AG04449 (cell line): ENCODE measurements around the gene MLLT10.

Source experiments
- CTCF ChIA-PET: fragments of 350-600 bp; formaldehyde crosslinking; extraction: SDS; loops from one replicate; lab custom pipeline; 2021; ENCODE audit warnings: antibody characterized with exemption; lab: Yijun Ruan, JAX
- POLR2A ChIA-PET: fragments of 400-600, 350-600 bp; formaldehyde crosslinking; extraction: SDS; loops from one replicate; lab custom pipeline; 2020; ENCODE audit warnings: antibody characterized with exemption, inconsistent platforms; lab: Yijun Ruan, JAX
- DNase-seq: peaks from one replicate; pipeline ENCODE4 v3.0.0-alpha.2; 2010; ENCODE audit warnings: low read depth, low spot score
- H3K4me3 ChIP-seq: 2 replicates; pipeline ENCODE4 v1.5.1; 2011; ENCODE audit warnings: low read depth, mild to moderate bottlenecking, control low read depth, low read length
- CTCF ChIP-seq: IDR thresholded peaks from one replicate; pipeline ENCODE4 v1.5.1; 2011; ENCODE audit warnings: mild to moderate bottlenecking, moderate library complexity, low read length, control low read depth, inconsistent platforms; ENCODE audit not compliant: insufficient read depth; ENCODE audit errors: missing control alignments

The MLLT10 gene

GRCh38 chr10:21510241-21511094 is 23.6 kb upstream of the MLLT10 start:
- peak overlapping the region; percentile 25 for H3K4me3 ChIP-seq
- TF ChIP-seq CTCF, result no peak
- POLR2A ChIA-PET, result interaction anchor here (1.3 kb wide), 1 partner anchor 14 kb away, joined by 6 read pairs; no protein-coding TSS in a partner anchor
- no peak for DNase-seq
- CTCF ChIA-PET, result interaction anchor here (1.7 to 7.4 kb wide), 2 partner anchors 8 to 14 kb away, joined by 5 to 51 read pairs; no protein-coding TSS in a partner anchor

GRCh38 chr10:21511095-21511570 is 22.9 kb upstream of the MLLT10 start:
- CTCF ChIA-PET, result interaction anchor here (7.4 kb wide), 1 partner anchor 15 kb away, joined by 51 read pairs; no protein-coding TSS in a partner anchor
- DNase-seq, result no peak
- no peak for TF ChIP-seq CTCF
- no peak overlapping the region for H3K4me3 ChIP-seq
- POLR2A ChIA-PET, result no interaction called here

GRCh38 chr10:21511946-21512572 is 22.0 kb upstream of the MLLT10 start:
- CTCF ChIA-PET, result interaction anchor here (7.4 kb wide), 1 partner anchor 16 kb away, joined by 51 read pairs; no protein-coding TSS in a partner anchor

GRCh38 chr10:21512573-21513404 is 21.2 kb upstream of the MLLT10 start:
- H3K4me3 ChIP-seq, result no peak overlapping the region
- CTCF ChIA-PET, result interaction anchor here (7.4 kb wide), 1 partner anchor 16 kb away, joined by 51 read pairs; no protein-coding TSS in a partner anchor
- no peak for DNase-seq
- TF ChIP-seq CTCF, result no peak
- POLR2A ChIA-PET, result no interaction called here

More at GRCh38 chr10:21511946-21512572, 22.0 kb upstream of the MLLT10 start:
- H3K4me3 ChIP-seq, result no peak overlapping the region
- no peak for TF ChIP-seq CTCF
- no peak for DNase-seq
- POLR2A ChIA-PET, result no interaction called here

GRCh38 chr10:21513405-21513788 is 20.6 kb upstream of the MLLT10 start:
- DNase-seq, result no peak
- no peak overlapping the region for H3K4me3 ChIP-seq
- TF ChIP-seq CTCF, result no peak
- POLR2A ChIA-PET, result no interaction called here
- CTCF ChIA-PET, result no interaction called here
